Tibial artery (tissue), 4 donors: ENCODE measurements around the gene EDEM2.
"Not testable (repeated sequence)": the region's sequence is repeated elsewhere in the genome, so short reads cannot be mapped to it uniquely, and the experiment has no call there.

Source experiments
- DNase-seq, 2 donors: peaks; one replicate each; pipeline ENCODE4 v3.0.0-alpha.2; 2019
- H3K27ac ChIP-seq, 2 donors: fragments of 200-600 bp; sonication (generic) in 1 of 2; 1 replicate in 1 of 2; 2 replicates in 1 of 2; pipeline ENCODE4 v1.5.1; 2018 to 2019; ENCODE audit warnings: mild to moderate bottlenecking in 1 of 2
- H3K27me3 ChIP-seq, 2 donors: fragments of 200-600 bp; sonication (generic) in 1 of 2; one replicate each; pipeline versions ENCODE4 v1.5.1 to v1.6.0; 2016 to 2019
- H3K36me3 ChIP-seq, 3 donors: fragments of 200-600 bp; sonication (generic) in 2 of 3; one replicate each; pipeline ENCODE4 v1.5.1; 2016 to 2019; ENCODE audit warnings: mild to moderate bottlenecking in 2 of 3
- H3K4me1 ChIP-seq, 4 donors: fragments of 200-600 bp; sonication (generic) in 2 of 4; 1 replicate in 3 of 4; 2 replicates in 1 of 4; pipeline ENCODE4 v1.5.1; 2016 to 2019
- H3K4me3 ChIP-seq, 2 donors: fragments of 200-600 bp; sonication (generic) in 1 of 2; 1 replicate in 1 of 2; 2 replicates in 1 of 2; pipeline ENCODE4 v1.5.1; 2018 to 2019; ENCODE audit warnings: mild to moderate bottlenecking in 2 of 2
- H3K9me3 ChIP-seq, 3 donors: fragments of 200-600 bp; sonication (generic) in 1 of 3; one replicate each; pipeline ENCODE4 v1.5.1; 2016 to 2019
- CTCF ChIP-seq, 2 experiments: fragments of 200-600 bp in 1 of 2; fragments of 450-650 bp in 1 of 2; IDR thresholded peaks; one replicate each; pipeline ENCODE4 v1.5.1; 2017 to 2019; ENCODE audit warnings: antibody characterized with exemption in 2 of 2, mild to moderate bottlenecking in 1 of 2, moderate library complexity in 1 of 2
- intact Hi-C: fragments of 100-400 bp; cut with DNase I; formaldehyde crosslinking; loops from one replicate; pipeline ENCODE4 v1.15.0; 2023; ENCODE audit warnings: low total_unique reads

Gene EDEM2

DNA sequence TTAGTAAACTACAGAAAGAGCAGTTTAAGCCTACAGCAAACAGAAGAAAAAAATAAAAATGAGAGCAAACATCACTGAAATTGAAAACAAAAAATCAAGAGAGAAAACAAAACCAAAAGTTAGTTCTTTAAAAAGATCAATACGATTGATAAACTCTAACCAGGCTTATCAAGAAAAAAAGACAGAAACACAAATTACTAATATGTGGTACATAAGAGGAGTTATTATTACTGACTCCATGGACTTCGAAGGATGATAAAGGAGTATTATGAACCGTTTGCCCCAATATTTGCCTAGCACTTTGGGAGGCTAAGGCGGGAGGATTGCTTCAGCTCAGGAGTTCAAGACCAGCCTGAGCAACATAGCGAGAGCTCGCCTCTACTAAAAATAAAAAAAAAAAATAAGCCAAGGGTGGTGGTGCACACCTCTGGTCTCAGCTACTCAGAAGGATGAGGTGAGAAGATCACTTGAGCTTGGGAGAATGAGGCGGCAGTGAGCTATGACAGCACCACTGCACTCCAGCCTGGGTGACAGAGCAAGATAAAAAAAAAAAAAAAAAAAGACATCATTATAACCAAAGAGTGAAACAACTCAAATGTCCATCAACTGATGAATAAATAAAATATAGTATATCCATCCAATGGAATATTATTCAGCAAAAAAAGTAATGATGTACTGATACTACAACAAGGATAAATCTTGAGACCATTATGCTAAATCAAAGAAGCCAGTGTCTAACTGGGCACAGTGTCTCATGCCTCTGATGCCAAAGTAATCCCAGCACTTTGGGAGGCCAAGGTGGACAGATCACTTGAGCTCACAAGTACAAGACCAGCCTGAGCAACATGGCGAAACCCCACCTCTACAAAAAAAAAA is 67.4 kb downstream of the EDEM2 start:
- Histone ChIP-seq H3K27me3 (no peaks in the 10 kb centered on the region), H3K4me1 (peaks cover 0 to 42% (median 0%) of the 10 kb centered on the region in 4 donors), H3K4me3 (no peak overlapping the region), H3K9me3 (no peaks in the 10 kb centered on the region), H3K36me3 (peaks cover 10 to 24% (median 18%) of the 10 kb centered on the region in 3 donors), H3K27ac (no peak overlapping the region)
- DNase-seq, result no peak
- intact Hi-C loops, result loop anchor here (5.0 kb wide), 1 partner anchor 197 kb away; no protein-coding TSS in a partner anchor
- TF ChIP-seq CTCF (IDR thresholded peaks at IDR 0.05), result no peak

DNA sequence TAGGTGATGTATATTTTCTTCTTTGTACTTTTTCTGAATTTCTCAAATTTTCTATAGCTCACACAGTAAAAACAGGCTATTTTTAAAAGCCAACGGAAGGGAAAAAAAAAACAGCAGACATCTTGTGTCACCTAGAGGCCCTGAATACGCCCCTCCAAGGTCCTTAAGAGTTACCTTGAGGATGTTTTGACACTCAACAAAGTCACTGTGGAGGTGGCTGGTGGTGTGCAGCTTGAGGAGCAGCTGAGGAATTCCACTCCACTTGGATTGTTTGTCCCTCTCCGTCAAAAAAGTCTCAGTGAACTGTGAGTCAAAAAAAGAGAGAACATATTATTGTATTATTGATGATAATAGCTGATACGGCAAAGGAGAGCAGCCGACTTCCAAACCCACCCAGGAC is 69.3 kb downstream of the EDEM2 start:
- intact Hi-C loops, result no loop called here
- Histone ChIP-seq H3K36me3 (peaks cover 10 to 24% (median 18%) of the 10 kb centered on the region in 3 donors), H3K27me3 (no peaks in the 10 kb centered on the region), H3K4me3 (no peak overlapping the region), H3K27ac (no peak overlapping the region), H3K9me3 (no peaks in the 10 kb centered on the region), H3K4me1 (peaks cover 0 to 32% (median 0%) of the 10 kb centered on the region in 4 donors)
- TF ChIP-seq CTCF (IDR thresholded peaks at IDR 0.05), result no peak
- DNase-seq, result no peak

DNA sequence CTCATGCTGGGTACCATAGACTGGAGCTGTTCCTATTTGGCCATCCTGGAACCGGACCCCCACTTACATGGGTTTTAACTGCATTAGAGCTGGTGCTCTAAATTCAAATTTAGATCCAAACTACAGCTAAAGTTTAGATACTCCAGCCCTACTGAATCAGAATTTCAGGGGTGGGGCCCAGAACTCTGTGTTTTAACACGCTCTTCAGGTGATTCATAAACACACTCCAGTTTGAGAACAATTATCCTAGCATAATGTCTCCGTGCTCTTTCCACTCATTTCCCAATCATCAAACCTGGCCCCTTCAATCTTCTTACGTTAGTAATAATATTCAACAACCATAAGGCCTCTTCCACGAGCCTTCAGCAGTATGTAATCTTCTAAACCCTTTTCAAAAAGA is 69.8 kb downstream of the EDEM2 start:
- Histone ChIP-seq H3K4me3 (no peak overlapping the region), H3K36me3 (peaks cover 10 to 24% (median 18%) of the 10 kb centered on the region in 3 donors), H3K27me3 (no peaks in the 10 kb centered on the region), H3K4me1 (peaks cover 0 to 27% (median 0%) of the 10 kb centered on the region in 4 donors), H3K27ac (no peak overlapping the region), H3K9me3 (no peaks in the 10 kb centered on the region)
- DNase-seq, result no peak
- intact Hi-C loops, result no loop called here
- TF ChIP-seq CTCF (IDR thresholded peaks at IDR 0.05), result no peak

- H3K36me3 ChIP-seq, result peaks cover 3 to 27% (median 10%) of the 10 kb centered on the region in 3 donors
- H3K27me3 ChIP-seq, H3K9me3 ChIP-seq, H3K27ac ChIP-seq, intact Hi-C loops, H3K4me3 ChIP-seq, DNase-seq: not testable (repeated sequence)
- peaks cover 0 to 10% (median 5%) of the 10 kb centered on the region in 4 donors for H3K4me1 ChIP-seq
Measured at GRCh38 chr20:35071436-35072153, 75.5 kb downstream of the EDEM2 start.

GRCh38 chr20:35066194-35066593 is 80.9 kb downstream of the EDEM2 start:
- intact Hi-C loops, result no loop called here
- H3K27ac ChIP-seq, result no peak overlapping the region
- no peak for TF ChIP-seq CTCF (IDR thresholded peaks at IDR 0.05)

More at GRCh38 chr20:35066194-35066593, 80.9 kb downstream of the EDEM2 start:
- Histone ChIP-seq H3K4me3 (no peak overlapping the region), H3K27me3 (no peaks in the 10 kb centered on the region), H3K9me3 (no peaks in the 10 kb centered on the region), H3K36me3 (peaks cover 0 to 28% (median 12%) of the 10 kb centered on the region in 3 donors), H3K4me1 (peaks cover 0 to 16% (median 6%) of the 10 kb centered on the region in 4 donors)
- no peak for DNase-seq
